CD4-positive, alpha-beta memory T cell (primary cell): Measurements from ENCODE around the gene JPH4. TPM values are rescaled to one million over a fixed set of nuclear protein-coding genes. Genes with fewer than 3 reads are reported as not detected.

ENCODE experiments used
- CTCF ChIA-PET: fragments of 350-600 bp; sonication (Branson Sonifier 250); formaldehyde crosslinking; loops from one replicate; lab custom pipeline; 2021; ENCODE audit warnings: inconsistent platforms; ENCODE audit not compliant: partially characterized antibody; lab: Charles Lee
- POLR2A ChIA-PET: fragments of 350-600 bp; sonication (Branson Sonifier 250); formaldehyde crosslinking; loops from one replicate; lab custom pipeline; 2021; ENCODE audit not compliant: partially characterized antibody; lab: Charles Lee
- DNase-seq, 5 donors: peaks; one replicate each; pipeline versions ENCODE4 v3.0.0 to v3.0.0-alpha.2; 2020 to 2022; ENCODE audit warnings: mixed read lengths in 1 of 5
- H3K27ac ChIP-seq: one replicate; pipeline ENCODE4 v1.7.0; 2013; ENCODE audit warnings: low read depth, low read length
- H3K27me3 ChIP-seq: 2 replicates; pipeline ENCODE4 v1.7.0; 2013; ENCODE audit warnings: mild to moderate bottlenecking, low read length, moderate library complexity; ENCODE audit not compliant: insufficient read depth
- H3K36me3 ChIP-seq: 2 replicates; pipeline ENCODE4 v1.7.0; 2013; ENCODE audit warnings: mild to moderate bottlenecking, low read length, moderate library complexity; ENCODE audit not compliant: insufficient read depth
- H3K4me1 ChIP-seq: 2 replicates; pipeline ENCODE4 v1.7.0; 2013; ENCODE audit warnings: mild to moderate bottlenecking, low read length, moderate library complexity; ENCODE audit not compliant: insufficient read depth
- H3K4me3 ChIP-seq, 2 donors: one replicate each; pipeline ENCODE4 v1.7.0; 2013; ENCODE audit warnings: low read length in 2 of 2, mild to moderate bottlenecking in 1 of 2
- H3K9me3 ChIP-seq, 2 donors: one replicate each; pipeline ENCODE4 v1.7.0; 2013; ENCODE audit warnings: low read length in 2 of 2, control low read depth in 1 of 2; ENCODE audit not compliant: control insufficient read depth in 1 of 2
- H3K27ac Mint-ChIP-seq, 7 donors: one replicate each; pipeline ENCODE4 v1.8.0; 2020 to 2021; ENCODE audit warnings: mixed read lengths in 7 of 7, mild to moderate bottlenecking in 6 of 7, inconsistent platforms in 3 of 7, moderate library complexity in 3 of 7
- H3K27me3 Mint-ChIP-seq, 2 donors: one replicate each; pipeline ENCODE4 v1.8.0; 2020 to 2021; ENCODE audit warnings: mixed read lengths in 2 of 2
- H3K36me3 Mint-ChIP-seq, 2 donors: one replicate each; pipeline ENCODE4 v1.8.0; 2020 to 2021; ENCODE audit warnings: mixed read lengths in 2 of 2, inconsistent platforms in 1 of 2, mild to moderate bottlenecking in 1 of 2
- H3K4me1 Mint-ChIP-seq, 4 donors: one replicate each; pipeline ENCODE4 v1.8.0; 2020 to 2021; ENCODE audit warnings: mixed read lengths in 4 of 4, mild to moderate bottlenecking in 1 of 4
- H3K4me3 Mint-ChIP-seq, 8 donors: one replicate each; pipeline ENCODE4 v1.8.0; 2020 to 2021; ENCODE audit warnings: mixed read lengths in 8 of 8, mild to moderate bottlenecking in 7 of 8, moderate library complexity in 6 of 8, inconsistent platforms in 3 of 8
- H3K9me3 Mint-ChIP-seq, 8 donors: one replicate each; pipeline ENCODE4 v1.8.0; 2020 to 2021; ENCODE audit warnings: mixed read lengths in 8 of 8, mild to moderate bottlenecking in 5 of 8, inconsistent platforms in 3 of 8, moderate library complexity in 1 of 8
- intact Hi-C: fragments of 100-400 bp; cut with micrococcal nuclease; formaldehyde crosslinking; loops from one replicate; pipeline ENCODE4 v1.15.1; 2023
- polyA plus RNA-seq, 2 donors: library from polyadenylated mRNA; unstranded; fragments of 300-500 nt; fragmentation: Illumina TruSeq; gene quantifications; one replicate each; pipeline ENCODE4 v1.2.3, GENCODE V29; 2021
- total RNA-seq, 2 experiments: library from RNA; stranded (reverse); gene quantifications; one replicate each; pipeline ENCODE4 v1.2.3, GENCODE V29; 2021

The JPH4 gene
- total and polyA plus RNA-seq, 4 experiments from 2014 or later: 0.08 TPM; not detected in 3

DNA sequence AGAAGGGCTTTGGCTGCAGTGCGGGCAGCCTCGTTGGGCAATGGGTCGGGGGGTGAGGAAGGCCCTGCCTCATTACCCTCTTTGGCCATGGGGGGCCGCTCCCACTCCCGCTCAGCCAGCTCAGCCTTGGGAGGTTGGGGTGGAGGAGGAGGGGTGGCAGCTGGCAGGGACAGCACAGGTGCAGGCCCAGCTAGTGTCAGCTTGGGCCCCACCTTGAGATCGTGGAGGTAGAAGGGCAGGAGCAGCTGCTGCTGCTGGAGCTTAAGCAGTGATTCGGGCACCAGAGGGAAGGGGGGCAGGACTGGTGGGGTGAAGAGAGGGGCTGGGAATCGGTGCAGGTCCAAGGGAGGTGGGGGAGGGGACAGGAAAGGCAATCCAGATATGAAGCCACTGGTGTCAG, 53.0 kb downstream of the JPH4 start:
- no peak for DNase-seq
- H3K9me3 ChIP-seq: no peaks in the 10 kb centered on the region
- no peaks in the 10 kb centered on the region for H3K27me3 ChIP-seq
- H3K4me1 ChIP-seq: no peaks in the 10 kb centered on the region
- H3K36me3 Mint-ChIP-seq: no peaks in the 10 kb centered on the region
- no peaks in the 10 kb centered on the region for H3K9me3 Mint-ChIP-seq
- ChIA-PET POLR2A (no interaction called here), CTCF (no interaction called here)
- H3K27me3 Mint-ChIP-seq: no peaks in the 10 kb centered on the region
- intact Hi-C loops: no loop called here
- no peaks in the 10 kb centered on the region for H3K4me1 Mint-ChIP-seq
- no peak overlapping the region for H3K27ac ChIP-seq
- no peak overlapping the region for H3K4me3 ChIP-seq
- H3K36me3 ChIP-seq: no peaks in the 10 kb centered on the region
- no peak overlapping the region for H3K4me3 Mint-ChIP-seq
- no peak overlapping the region for H3K27ac Mint-ChIP-seq

- no peak overlapping the region for H3K27ac Mint-ChIP-seq
Observed at GRCh38 chr14:23524954-23525353, 53.6 kb downstream of the JPH4 start.

GRCh38 chr14:23523229-23524016, 55.2 kb downstream of the JPH4 start:
- CTCF ChIA-PET: interaction anchor here (1.4 kb wide), 1 partner anchor 45 kb away, joined by 5 read pairs; no protein-coding TSS in a partner anchor
- POLR2A ChIA-PET: no interaction called here

More at GRCh38 chr14:23524954-23525353, 53.6 kb downstream of the JPH4 start:
- H3K9me3 ChIP-seq: no peaks in the 10 kb centered on the region
- H3K27ac ChIP-seq: no peak overlapping the region
- DNase-seq: no peak
- ChIA-PET CTCF (no interaction called here), POLR2A (no interaction called here)
- Mint-ChIP-seq H3K4me3 (no peak overlapping the region), H3K9me3 (no peaks in the 10 kb centered on the region), H3K4me1 (no peaks in the 10 kb centered on the region), H3K36me3 (no peaks in the 10 kb centered on the region), H3K27me3 (no peaks in the 10 kb centered on the region)
- no peak overlapping the region for H3K4me3 ChIP-seq
- H3K27me3 ChIP-seq: no peaks in the 10 kb centered on the region
- no peaks in the 10 kb centered on the region for H3K4me1 ChIP-seq
- intact Hi-C loops: no loop called here
- no peaks in the 10 kb centered on the region for H3K36me3 ChIP-seq

GRCh38 chr14:23522643-23523198, 55.9 kb downstream of the JPH4 start:
- DNase-seq: no peak
- CTCF ChIA-PET: interaction anchor here (1.0 to 1.4 kb wide), 2 partner anchors 16 to 44 kb away, joined by 3 to 5 read pairs; no protein-coding TSS in a partner anchor
- H3K27me3 Mint-ChIP-seq: no peaks in the 10 kb centered on the region
- no peaks in the 10 kb centered on the region for H3K36me3 Mint-ChIP-seq
- intact Hi-C loops: no loop called here
- no peak overlapping the region for H3K4me3 Mint-ChIP-seq
- no peaks in the 10 kb centered on the region for H3K9me3 ChIP-seq
- POLR2A ChIA-PET: no interaction called here
- no peaks in the 10 kb centered on the region for H3K36me3 ChIP-seq
- no peaks in the 10 kb centered on the region for H3K4me1 ChIP-seq
- no peak overlapping the region for H3K27ac ChIP-seq
- H3K4me3 ChIP-seq: no peak overlapping the region
- no peaks in the 10 kb centered on the region for H3K9me3 Mint-ChIP-seq
- H3K27me3 ChIP-seq: no peaks in the 10 kb centered on the region
- H3K4me1 Mint-ChIP-seq: no peaks in the 10 kb centered on the region
- H3K27ac Mint-ChIP-seq: no peak overlapping the region

More at GRCh38 chr14:23523229-23524016, 55.2 kb downstream of the JPH4 start:
- H3K27ac Mint-ChIP-seq: no peak overlapping the region
- no peaks in the 10 kb centered on the region for H3K9me3 Mint-ChIP-seq
- Histone ChIP-seq H3K36me3 (no peaks in the 10 kb centered on the region), H3K4me1 (no peaks in the 10 kb centered on the region), H3K9me3 (no peaks in the 10 kb centered on the region), H3K27me3 (no peaks in the 10 kb centered on the region), H3K27ac (no peak overlapping the region), H3K4me3 (no peak overlapping the region)
- intact Hi-C loops: no loop called here
- no peaks in the 10 kb centered on the region for H3K4me1 Mint-ChIP-seq
- no peaks in the 10 kb centered on the region for H3K27me3 Mint-ChIP-seq
- H3K4me3 Mint-ChIP-seq: no peak overlapping the region
- H3K36me3 Mint-ChIP-seq: no peaks in the 10 kb centered on the region
- DNase-seq: no peak

DNA sequence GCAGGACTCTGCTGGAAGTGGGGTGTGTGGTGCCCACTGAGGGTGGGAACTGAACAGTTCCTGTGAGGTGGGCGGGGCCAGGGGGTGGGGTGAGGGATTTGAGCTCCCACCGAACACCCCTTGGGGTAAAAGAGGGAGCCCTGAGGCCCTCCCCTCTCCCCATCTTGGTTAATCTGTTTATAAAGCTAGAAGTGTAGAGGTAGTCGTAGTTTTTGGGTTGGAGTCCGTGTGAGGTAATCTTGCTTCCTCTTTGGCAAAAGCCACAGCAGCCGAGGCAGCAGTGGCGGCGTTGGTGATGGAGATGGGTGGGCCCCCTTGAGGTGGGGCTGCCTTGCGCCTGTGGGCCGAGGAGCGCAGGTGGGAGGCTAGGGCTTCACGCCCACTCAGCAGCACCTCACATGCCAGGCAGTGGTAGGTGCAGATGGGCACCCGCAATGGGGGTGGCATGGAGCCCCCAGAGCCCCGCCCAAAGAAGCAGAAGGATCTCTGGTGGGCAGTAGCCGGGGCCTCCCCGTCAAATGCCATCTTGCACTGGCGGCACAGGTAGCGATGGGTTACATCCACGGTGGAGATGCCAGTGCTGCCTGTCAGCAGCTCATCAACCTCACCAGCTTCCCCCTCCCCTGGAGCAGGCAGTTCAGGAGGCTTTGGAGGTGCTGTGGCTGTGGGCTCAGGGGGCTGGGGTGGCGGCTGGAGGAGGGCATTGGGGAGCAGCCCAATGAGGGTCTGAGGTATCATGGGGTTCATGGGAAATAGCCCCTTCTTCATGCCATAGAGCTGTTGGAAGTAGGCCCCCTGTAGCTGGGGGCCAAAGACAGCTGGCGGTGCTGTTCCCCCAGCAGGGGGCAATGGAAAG, 56.6 kb downstream of the JPH4 start:
- no peak for DNase-seq
- H3K4me1 Mint-ChIP-seq: no peaks in the 10 kb centered on the region
- H3K27ac Mint-ChIP-seq: no peak overlapping the region
- no peaks in the 10 kb centered on the region for H3K4me1 ChIP-seq
- no peaks in the 10 kb centered on the region for H3K36me3 Mint-ChIP-seq
- H3K9me3 ChIP-seq: no peaks in the 10 kb centered on the region
- no peak overlapping the region for H3K27ac ChIP-seq
- no peaks in the 10 kb centered on the region for H3K27me3 Mint-ChIP-seq
- no peaks in the 10 kb centered on the region for H3K9me3 Mint-ChIP-seq
- intact Hi-C loops: no loop called here
- H3K4me3 Mint-ChIP-seq: no peak overlapping the region
- CTCF ChIA-PET: interaction anchor here (1.0 to 1.1 kb wide), 2 partner anchors 16 to 17 kb away, joined by 3 read pairs; no protein-coding TSS in a partner anchor
- POLR2A ChIA-PET: no interaction called here
- no peak overlapping the region for H3K4me3 ChIP-seq
- H3K27me3 ChIP-seq: no peaks in the 10 kb centered on the region
- no peaks in the 10 kb centered on the region for H3K36me3 ChIP-seq

GRCh38 chr14:23520899-23521533, 57.6 kb downstream of the JPH4 start:
- H3K27ac Mint-ChIP-seq: peak overlapping the region in 2 of 7 donors; percentile 55 to 59
- no peaks in the 10 kb centered on the region for H3K36me3 Mint-ChIP-seq
- no peak for DNase-seq
- Histone ChIP-seq H3K9me3 (no peaks in the 10 kb centered on the region), H3K36me3 (no peaks in the 10 kb centered on the region), H3K27ac (no peak overlapping the region), H3K4me1 (no peaks in the 10 kb centered on the region), H3K27me3 (no peaks in the 10 kb centered on the region), H3K4me3 (no peak overlapping the region)
- H3K9me3 Mint-ChIP-seq: no peaks in the 10 kb centered on the region
- ChIA-PET CTCF (interaction anchor here (1.1 kb wide), 1 partner anchor 17 kb away, joined by 3 read pairs; no protein-coding TSS in a partner anchor), POLR2A (no interaction called here)
- intact Hi-C loops: no loop called here
- no peak overlapping the region for H3K4me3 Mint-ChIP-seq
- H3K4me1 Mint-ChIP-seq: no peaks in the 10 kb centered on the region
- no peaks in the 10 kb centered on the region for H3K27me3 Mint-ChIP-seq
